Esophagus (tissue), 2 donors: ENCODE results near the gene NME7. TPM values are rescaled to one million over a fixed set of nuclear protein-coding genes. Genes with fewer than 3 reads are reported as not detected.

Experiments used
- H3K27ac ChIP-seq, 2 donors: one replicate each; pipeline ENCODE4 v1.5.1; 2013; ENCODE audit warnings: low read depth in 2 of 2, mild to moderate bottlenecking in 2 of 2, inconsistent platforms in 1 of 2, low read length in 1 of 2, moderate library complexity in 1 of 2
- H3K27me3 ChIP-seq, 2 donors: one replicate each; pipeline ENCODE4 v1.6.1; 2013; ENCODE audit warnings: low read length in 2 of 2, control low read depth in 1 of 2, mild to moderate bottlenecking in 1 of 2; ENCODE audit not compliant: insufficient read depth in 2 of 2, control insufficient read depth in 1 of 2
- H3K36me3 ChIP-seq, 2 donors: one replicate each; pipeline ENCODE4 v1.6.1; 2013; ENCODE audit warnings: low read length in 1 of 2; ENCODE audit not compliant: control insufficient read depth in 2 of 2, insufficient read depth in 2 of 2
- H3K4me1 ChIP-seq, 2 donors: one replicate each; pipeline ENCODE4 v1.6.1; 2013; ENCODE audit warnings: low read length in 1 of 2; ENCODE audit not compliant: control insufficient read depth in 2 of 2, insufficient read depth in 2 of 2
- H3K4me3 ChIP-seq, 2 donors: one replicate each; pipeline ENCODE4 v1.5.1; 2013; ENCODE audit warnings: low read length in 2 of 2, mild to moderate bottlenecking in 2 of 2, low read depth in 1 of 2, moderate library complexity in 1 of 2
- H3K9me3 ChIP-seq, 2 donors: one replicate each; pipeline ENCODE4 v1.6.1; 2013; ENCODE audit warnings: mild to moderate bottlenecking in 2 of 2, low read depth in 1 of 2, low read length in 1 of 2, moderate library complexity in 1 of 2; ENCODE audit not compliant: control insufficient read depth in 2 of 2, insufficient read depth in 1 of 2
- WGBS, 2 donors: extraction: QIAGEN DNeasy Blood & Tissue Kit; methylation state at CpG; one replicate each; pipeline ENCODE4 v1.1.7; 2013; 5-methylcytosine and 5-hydroxymethylcytosine counted together
- polyA plus RNA-seq, 2 donors: library from polyadenylated mRNA; stranded (reverse); fragments of 200-250 nt; gene quantifications; one replicate each; pipeline ENCODE4 v1.2.3, GENCODE V29; 2013
- donor health status: healthy with polysubstance abuse.
- donor health status: Bipolar disorder and iron deficiency.

Gene NME7
- polyA plus RNA-seq, 2 donors, result 2.0 to 5.6 TPM

- Histone ChIP-seq H3K9me3 (no peaks in the 10 kb centered on the region), H3K4me3 (no peak overlapping the region), H3K36me3 (peaks cover 0 to 16% of the 10 kb centered on the region in 2 donors), H3K4me1 (peaks cover 3 to 9% of the 10 kb centered on the region in 2 donors), H3K27me3 (no peaks in the 10 kb centered on the region), H3K27ac (no peak overlapping the region)
- WGBS, 2 donors, result 61 to 67% methylated on average over 5 of the region's 5 CpGs
Observed at GRCh38 chr1:169119405-169119804, 248.2 kb downstream of the NME7 start.

DNA sequence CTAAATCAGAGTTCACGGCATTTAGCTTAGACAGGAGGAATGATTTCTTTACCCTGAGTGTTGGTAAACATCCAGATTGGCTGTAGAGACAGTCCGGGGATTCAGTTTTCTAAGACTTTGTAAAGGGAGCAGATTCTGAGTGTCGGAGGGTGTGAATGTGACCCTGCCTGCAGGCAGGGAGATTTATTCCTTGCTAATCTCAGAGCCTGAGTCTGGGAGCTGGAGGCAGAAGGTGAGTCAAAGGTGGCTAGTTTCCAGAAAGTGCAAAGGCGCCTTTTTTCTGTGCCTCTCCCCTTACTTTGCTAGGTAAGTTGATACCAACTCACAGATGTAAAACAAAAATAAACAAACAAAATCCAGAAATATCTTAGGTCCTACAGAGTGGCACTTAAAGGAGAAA, 249.4 kb downstream of the NME7 start:
- Histone ChIP-seq H3K27me3 (no peaks in the 10 kb centered on the region), H3K36me3 (peaks cover 2 to 21% of the 10 kb centered on the region in 2 donors), H3K27ac (peak overlapping the region; percentile 1 to 27), H3K4me3 (no peak overlapping the region), H3K9me3 (no peaks in the 10 kb centered on the region), H3K4me1 (peaks cover 3 to 15% of the 10 kb centered on the region in 2 donors)
- WGBS, 2 donors, result 62 to 66% methylated on average over 4 of the region's 4 CpGs

DNA sequence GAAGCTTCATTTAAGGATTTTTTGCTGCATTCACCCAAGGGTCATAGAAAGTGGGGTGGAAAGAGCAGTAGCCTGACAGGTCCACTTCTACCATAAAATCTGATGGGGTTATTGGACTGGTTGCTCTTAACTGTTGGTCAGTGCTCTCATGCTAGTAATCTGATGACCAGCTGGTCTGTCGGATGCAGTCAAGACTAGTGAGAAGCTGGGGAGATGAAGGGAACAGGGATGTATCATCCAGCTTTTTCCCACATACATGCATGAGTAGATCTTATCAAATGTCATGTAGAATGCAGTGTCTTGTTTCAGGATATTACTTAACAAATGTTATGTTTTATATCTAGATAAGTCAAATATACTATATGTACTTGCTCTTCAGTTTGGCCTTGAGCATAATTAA, 250.0 kb downstream of the NME7 start:
- Histone ChIP-seq H3K27ac (no peak overlapping the region), H3K36me3 (peaks cover 2 to 21% of the 10 kb centered on the region in 2 donors), H3K4me3 (no peak overlapping the region), H3K27me3 (no peaks in the 10 kb centered on the region), H3K4me1 (peaks cover 3 to 15% of the 10 kb centered on the region in 2 donors), H3K9me3 (no peaks in the 10 kb centered on the region)
- WGBS, 2 donors, result 90 to 91% methylated on average over 1 of the region's 1 CpG

DNA sequence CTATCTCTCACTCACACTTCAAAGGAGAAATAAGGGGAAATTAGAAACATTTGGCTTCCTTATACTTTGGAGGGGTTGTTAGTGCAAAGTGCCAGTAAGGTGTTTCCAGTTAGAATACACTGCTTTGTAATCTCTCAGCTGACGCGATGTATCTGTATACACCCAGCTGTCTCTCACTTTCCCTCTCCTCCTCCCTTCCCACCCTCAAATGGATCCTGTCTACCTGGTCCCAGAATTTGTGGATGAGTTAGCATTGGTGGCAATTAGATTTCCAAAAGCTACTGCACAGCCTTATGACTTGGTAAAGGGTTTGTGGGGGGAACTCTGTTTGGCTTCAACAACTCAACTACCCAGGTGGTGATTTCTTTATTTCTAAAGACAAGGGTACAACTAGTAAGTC, 250.6 kb downstream of the NME7 start:
- Histone ChIP-seq H3K4me3 (no peak overlapping the region), H3K36me3 (peaks cover 2 to 22% of the 10 kb centered on the region in 2 donors), H3K27ac (no peak overlapping the region), H3K27me3 (no peaks in the 10 kb centered on the region), H3K4me1 (peaks cover 3 to 15% of the 10 kb centered on the region in 2 donors), H3K9me3 (no peaks in the 10 kb centered on the region)
- 63 to 86% methylated on average over 2 of the region's 2 CpGs for whole genome bisulfite sequencing, 2 donors

DNA sequence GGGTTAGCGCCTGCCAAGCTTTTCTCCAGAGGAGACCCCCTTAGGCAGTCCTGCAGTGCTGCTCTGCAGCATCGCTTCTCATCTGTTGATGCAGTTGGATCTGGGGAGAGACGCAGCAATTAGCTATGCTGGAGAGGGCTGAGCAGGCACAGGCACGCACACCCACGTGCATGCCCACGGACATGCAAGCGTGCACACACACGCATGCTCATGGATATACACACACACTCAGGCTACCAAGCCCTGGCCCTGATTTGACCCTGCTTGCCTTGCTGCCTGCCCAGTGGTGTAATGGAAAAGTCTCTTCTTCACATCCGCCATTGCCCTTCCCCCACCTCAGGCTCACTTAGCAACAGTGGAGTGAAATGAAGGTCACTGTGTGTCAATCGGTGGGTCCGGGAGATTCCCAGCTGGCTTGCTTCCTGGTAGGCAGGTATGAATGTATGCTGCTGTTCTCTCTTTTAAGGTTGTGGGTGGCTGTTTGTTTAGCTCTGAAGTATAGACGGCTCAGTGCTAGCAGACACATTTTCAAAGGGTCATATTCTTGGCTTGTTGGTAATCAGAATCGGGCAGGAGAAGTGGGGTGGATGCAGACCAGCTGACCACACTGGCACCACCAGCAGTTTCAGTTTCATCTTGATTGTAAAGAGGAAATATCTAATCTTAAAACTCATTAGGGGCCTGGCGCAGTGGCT, 251.6 kb downstream of the NME7 start:
- Histone ChIP-seq H3K4me1 (peaks cover 3 to 16% of the 10 kb centered on the region in 2 donors), H3K4me3 (peak overlapping the region in 1 of 2 donors; percentile 5), H3K9me3 (no peaks in the 10 kb centered on the region), H3K27me3 (no peaks in the 10 kb centered on the region), H3K27ac (peak overlapping the region; percentile 78), H3K36me3 (peaks cover 2 to 16% of the 10 kb centered on the region in 2 donors)
- 28 to 37% methylated on average over 14 of the region's 14 CpGs for WGBS, 2 donors

- peak overlapping the region; percentile 34 to 77 for H3K27ac ChIP-seq
Observed at GRCh38 chr1:169113613-169114119, 253.9 kb downstream of the NME7 start.

GRCh38 chr1:169112241-169112640, 255.4 kb downstream of the NME7 start:
- no peaks in the 10 kb centered on the region for H3K27me3 ChIP-seq
- H3K4me3 ChIP-seq, result no peak overlapping the region
- peak overlapping the region; percentile 36 to 53 for H3K27ac ChIP-seq
- peaks cover 3 to 17% of the 10 kb centered on the region in 2 donors for H3K4me1 ChIP-seq
- H3K36me3 ChIP-seq, result peaks cover 2 to 16% of the 10 kb centered on the region in 2 donors
- no peaks in the 10 kb centered on the region for H3K9me3 ChIP-seq
- 57 to 78% methylated on average over 6 of the region's 6 CpGs for WGBS, 2 donors

More at GRCh38 chr1:169113613-169114119, 253.9 kb downstream of the NME7 start:
- Histone ChIP-seq H3K4me3 (no peak overlapping the region), H3K27me3 (no peaks in the 10 kb centered on the region), H3K9me3 (no peaks in the 10 kb centered on the region), H3K4me1 (peaks cover 3 to 17% of the 10 kb centered on the region in 2 donors), H3K36me3 (peaks cover 2 to 16% of the 10 kb centered on the region in 2 donors)
- 53% methylated on average over 4 of the region's 4 CpGs for WGBS, 2 donors

- peaks cover 3 to 17% of the 10 kb centered on the region in 2 donors for H3K4me1 ChIP-seq
- H3K27ac ChIP-seq, result no peak overlapping the region
- peaks cover 2 to 13% of the 10 kb centered on the region in 2 donors for H3K36me3 ChIP-seq
- H3K4me3 ChIP-seq, result no peak overlapping the region
- no peaks in the 10 kb centered on the region for H3K9me3 ChIP-seq
- WGBS, 2 donors, result 70 to 88% methylated on average over 6 of the region's 6 CpGs
- H3K27me3 ChIP-seq, result no peaks in the 10 kb centered on the region
Observed at GRCh38 chr1:169111472-169111871, 256.1 kb downstream of the NME7 start.

DNA sequence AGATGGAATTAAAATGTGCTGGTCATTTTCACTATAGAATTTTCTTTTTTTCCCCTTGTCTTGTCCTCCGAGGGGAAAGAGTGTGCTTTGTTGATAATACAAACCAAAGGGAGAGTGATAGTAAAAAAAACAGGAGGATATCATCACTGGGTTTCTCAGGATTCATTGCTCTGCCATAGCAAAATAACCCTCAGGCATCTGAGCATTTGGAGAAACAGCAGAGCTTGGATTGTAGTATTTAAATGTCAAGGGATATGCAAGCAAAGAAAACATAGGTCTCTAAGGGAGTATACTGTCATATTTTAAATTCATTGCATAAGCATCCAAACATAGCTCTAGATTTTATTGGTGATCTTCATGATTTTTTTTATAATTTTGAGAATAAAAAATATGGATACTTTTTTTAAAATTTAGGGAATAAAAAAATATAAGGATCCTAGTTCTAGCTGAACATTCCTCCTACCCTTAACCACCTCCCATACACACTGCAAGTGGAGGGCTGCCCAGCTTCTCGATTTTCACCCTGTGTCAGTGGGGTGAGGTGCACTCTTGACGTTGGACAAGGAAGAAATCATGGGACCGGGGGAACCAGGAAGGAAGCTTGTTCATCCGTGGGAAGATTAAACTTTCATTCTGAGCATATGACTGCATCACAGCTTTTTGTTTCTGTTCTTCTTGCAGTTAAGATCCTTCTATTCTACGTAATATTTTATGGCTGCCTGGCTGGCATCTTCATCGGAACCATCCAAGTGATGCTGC, 256.7 kb downstream of the NME7 start:
- WGBS, 2 donors, result 41 to 43% methylated on average over 7 of the region's 7 CpGs
- Histone ChIP-seq H3K36me3 (peaks cover 2 to 9% of the 10 kb centered on the region in 2 donors), H3K27me3 (no peaks in the 10 kb centered on the region), H3K4me3 (peak overlapping the region in 1 of 2 donors; percentile 92), H3K4me1 (peaks cover 2 to 13% of the 10 kb centered on the region in 2 donors), H3K27ac (peak overlapping the region in 1 of 2 donors; percentile 53), H3K9me3 (no peaks in the 10 kb centered on the region)
